Neural cell (in vitro differentiated cells): ENCODE measurements around the gene NCAPD2. TPM values are rescaled to one million over a fixed set of nuclear protein-coding genes. Genes with fewer than 3 reads are reported as not detected.

Source experiments
- H2AFZ ChIP-seq: fragments of 200-600, 300-800 bp; sonication (generic), shearing (Covaris generic); 2 replicates; pipeline ENCODE4 v1.6.0; 2014; ENCODE audit warnings: low read depth, mild to moderate bottlenecking, antibody characterized with exemption, low read length, moderate library complexity
- H3F3A ChIP-seq: fragments of 200-600 bp; shearing (Covaris generic); 2 replicates; pipeline ENCODE4 v1.6.1; 2016; ENCODE audit warnings: mild to moderate bottlenecking, moderate library complexity, mixed read lengths, antibody characterized with exemption, low read length; ENCODE audit not compliant: insufficient read depth, poor library complexity, severe bottlenecking
- H3K27ac ChIP-seq: fragments of 200-600, 300-800 bp; sonication (generic), shearing (Covaris generic); 2 replicates; pipeline ENCODE4 v1.5.1; 2014; ENCODE audit warnings: mild to moderate bottlenecking, low read length, moderate library complexity
- H3K27me3 ChIP-seq: fragments of 300-800, 200-600 bp; sonication (generic), shearing (Covaris generic); 2 replicates; pipeline ENCODE4 v1.6.0; 2014; ENCODE audit warnings: mild to moderate bottlenecking, low read depth, low read length, moderate library complexity; ENCODE audit not compliant: insufficient read depth
- H3K36me3 ChIP-seq: fragments of 300-800, 200-600 bp; sonication (generic), shearing (Covaris generic); 2 replicates; pipeline ENCODE4 v1.5.1; 2014; ENCODE audit warnings: mild to moderate bottlenecking, antibody characterized with exemption, low read length, moderate library complexity; ENCODE audit not compliant: insufficient read depth
- H3K4me2 ChIP-seq: fragments of 300-800, 200-600 bp; sonication (generic), shearing (Covaris generic); 2 replicates; pipeline ENCODE4 v1.6.0; 2014; ENCODE audit warnings: mild to moderate bottlenecking, low read length
- H3K4me3 ChIP-seq: fragments of 300-800, 200-600 bp; sonication (generic), shearing (Covaris generic); 2 replicates; pipeline ENCODE4 v1.5.1; 2014; ENCODE audit warnings: mild to moderate bottlenecking, low read length, moderate library complexity
- H3K79me2 ChIP-seq: fragments of 200-600 bp; shearing (Covaris generic); replicated peaks from 2 replicates; pipeline ENCODE4 v1.6.0; 2014; ENCODE audit warnings: mild to moderate bottlenecking, low read length, moderate library complexity; ENCODE audit not compliant: insufficient read depth
- H3K9ac ChIP-seq: fragments of 300-800, 200-600 bp; sonication (generic), shearing (Covaris generic); 2 replicates; pipeline ENCODE4 v1.6.1; 2016; ENCODE audit warnings: mild to moderate bottlenecking, low read length, mixed read lengths
- H3K9me2 ChIP-seq: fragments of 200-600 bp; shearing (Covaris generic); 2 replicates; pipeline ENCODE4 v1.6.1; 2016; ENCODE audit warnings: mild to moderate bottlenecking, low read length, mixed read lengths; ENCODE audit not compliant: insufficient read depth
- H3K9me3 ChIP-seq: fragments of 200-600, 300-800 bp; sonication (generic), shearing (Covaris generic); 2 replicates; pipeline ENCODE4 v1.6.1; 2016; ENCODE audit warnings: mild to moderate bottlenecking, mixed run types, low read length, moderate library complexity, mixed read lengths
- H4K20me1 ChIP-seq: fragments of 200-600 bp; shearing (Covaris generic); 2 replicates; pipeline ENCODE4 v1.6.1; 2016; ENCODE audit warnings: mild to moderate bottlenecking, mixed run types; ENCODE audit not compliant: insufficient read depth
- CTCF ChIP-seq: fragments of 450-650 bp; IDR thresholded peaks from 2 replicates; pipeline ENCODE4 v1.5.1; 2014; ENCODE audit warnings: antibody characterized with exemption, mild to moderate bottlenecking, moderate library complexity; ENCODE audit not compliant: poor library complexity, severe bottlenecking
- EP300 ChIP-seq: fragments of 450-650 bp; conservative IDR thresholded peaks from 2 replicates; pipeline ENCODE4 v1.6.1; 2014; ENCODE audit warnings: antibody characterized with exemption, mild to moderate bottlenecking, moderate library complexity; ENCODE audit not compliant: poor library complexity, severe bottlenecking
- EZH2 ChIP-seq: fragments of 200-600, 300-800 bp; shearing (Covaris generic), sonication (generic); IDR thresholded peaks from 2 replicates; pipeline ENCODE4 v1.6.1; 2014; ENCODE audit warnings: antibody characterized with exemption, low read length, borderline replicate concordance, mild to moderate bottlenecking; ENCODE audit not compliant: insufficient read depth, poor library complexity, severe bottlenecking
- MXI1 ChIP-seq: fragments of 450-650 bp; conservative IDR thresholded peaks from 2 replicates; pipeline ENCODE4 v1.6.1; 2014; ENCODE audit warnings: antibody characterized with exemption, mild to moderate bottlenecking; ENCODE audit not compliant: poor library complexity, severe bottlenecking
- POLR2AphosphoS5 ChIP-seq: IDR thresholded peaks from 2 replicates; pipeline ENCODE4 v1.6.1; 2012
- RAD21 ChIP-seq: fragments of 450-650 bp; conservative IDR thresholded peaks from 2 replicates; pipeline ENCODE4 v1.6.1; 2014; ENCODE audit warnings: antibody characterized with exemption, mild to moderate bottlenecking, moderate library complexity
- REST ChIP-seq: IDR thresholded peaks from 2 replicates; pipeline ENCODE4 v1.6.1; 2012; ENCODE audit warnings: borderline replicate concordance
- SMC3 ChIP-seq: fragments of 450-650 bp; conservative IDR thresholded peaks from 2 replicates; pipeline ENCODE4 v1.6.1; 2014; ENCODE audit warnings: antibody characterized with exemption, mild to moderate bottlenecking, moderate library complexity; ENCODE audit not compliant: poor library complexity
- TAF1 ChIP-seq: IDR thresholded peaks from 2 replicates; pipeline ENCODE4 v1.6.1; 2012; ENCODE audit warnings: low read depth
- polyA plus RNA-seq: library from polyadenylated mRNA; depleted of rRNA; stranded (reverse); fragments of >200 nt; gene quantifications from 2 replicates; pipeline ENCODE4 v1.2.3, GENCODE V29; 2014
- small RNA-seq, 3 experiments: library from RNA; depleted of rRNA; stranded (forward); fragments of <200 nt; gene quantifications; one replicate each; pipeline ENCODE3, GENCODE V24; 2012

The NCAPD2 gene
- polyA plus RNA-seq, 1 donor from 2014 or later: 4.5 TPM

- H3K27ac ChIP-seq: no peak overlapping the region
- TF ChIP-seq RAD21 (no peak), TAF1 (no peak), EZH2 (no peak), POLR2AphosphoS5 (no peak), REST (no peak), SMC3 (no peak), EP300 (no peak), CTCF (no peak), MXI1 (no peak)
- H3F3A ChIP-seq: no peaks in the 10 kb centered on the region
- H3K9ac ChIP-seq: no peak overlapping the region
- no peak overlapping the region for H3K4me3 ChIP-seq
- no peaks in the 10 kb centered on the region for H4K20me1 ChIP-seq
- H3K27me3 ChIP-seq: no peaks in the 10 kb centered on the region
- no peak overlapping the region for H2AFZ ChIP-seq
- H3K9me2 ChIP-seq: no peaks in the 10 kb centered on the region
- no peak overlapping the region for H3K4me2 ChIP-seq
- H3K79me2 ChIP-seq: no peaks in the 10 kb centered on the region
- no peaks in the 10 kb centered on the region for H3K9me3 ChIP-seq
- H3K36me3 ChIP-seq: peaks cover 14% of the 10 kb centered on the region
Observed at GRCh38 chr12:6575648-6576047, 81.7 kb downstream of the NCAPD2 start.

Small RNA genes lying within 50 kb of the gene (small RNA-seq; reads per million reads assigned to genes)
- 385 to 715 (median 429) reads per million in 3 experiments for gene SCARNA11

Other genes with a start within 250 kb of the NCAPD2 start
- gene PLEKHG6, start 183.4 kb upstream of the NCAPD2 start, polyA plus RNA-seq: not detected in 2 replicates
- 4.5 and 6.7 TPM in 2 replicates for gene TNFRSF1A, start 152.0 kb upstream of the NCAPD2 start, polyA plus RNA-seq
- gene SCNN1A, start 118.5 kb upstream of the NCAPD2 start, polyA plus RNA-seq: not detected in 2 replicates
- gene LTBR, start 109.9 kb upstream of the NCAPD2 start, polyA plus RNA-seq: not detected in 2 replicates
- not detected in 2 replicates for gene CD27, start 49.1 kb upstream of the NCAPD2 start, polyA plus RNA-seq
- gene TAPBPL, start 42.1 kb upstream of the NCAPD2 start, polyA plus RNA-seq: not detected in 2 replicates
- 4.3 and 6.7 TPM in 2 replicates for gene VAMP1, start 23.4 kb upstream of the NCAPD2 start, polyA plus RNA-seq
- 111 and 117 TPM in 2 replicates for gene MRPL51, start 840 bp upstream of the NCAPD2 start, polyA plus RNA-seq
- 1,673 and 1,838 TPM in 2 replicates for gene GAPDH, start 40.4 kb downstream of the NCAPD2 start, polyA plus RNA-seq
- gene IFFO1, start 61.9 kb downstream of the NCAPD2 start, polyA plus RNA-seq: 12.0 and 16.9 TPM in 2 replicates
- gene NOP2, start 74.2 kb downstream of the NCAPD2 start, polyA plus RNA-seq: 30.7 and 38.8 TPM in 2 replicates
- gene CHD4, start 113.3 kb downstream of the NCAPD2 start, polyA plus RNA-seq: 146 and 173 TPM in 2 replicates
- 0.48 TPM in 1 of 2 replicates, not detected in the other for gene LPAR5, start 141.9 kb downstream of the NCAPD2 start, polyA plus RNA-seq
- 1.6 and 4.7 TPM in 2 replicates for gene ACRBP, start 153.3 kb downstream of the NCAPD2 start, polyA plus RNA-seq
- gene ING4, start 169.0 kb downstream of the NCAPD2 start, polyA plus RNA-seq: 522 and 540 TPM in 2 replicates
- 25.8 and 30.2 TPM in 2 replicates for gene ZNF384, start 195.3 kb downstream of the NCAPD2 start, polyA plus RNA-seq
- 2.1 and 4.4 TPM in 2 replicates for gene PIANP, start 206.7 kb downstream of the NCAPD2 start, polyA plus RNA-seq
- 45.8 and 50.2 TPM in 2 replicates for gene COPS7A, start 229.9 kb downstream of the NCAPD2 start, polyA plus RNA-seq